GM12891 (cell line): ENCODE results near the gene PRKCB.

ENCODE experiments used
- DNase-seq: peaks from one replicate; pipeline ENCODE4 v3.0.0; 2011; ENCODE audit warnings: low spot score; ENCODE audit not compliant: insufficient read length
- FAIRE-seq: peaks from 2 replicates; lab custom pipeline; 2011; peaks lifted over from hg19 to GRCh38; lab: Jason Lieb, UNC
- PAX5 ChIP-seq: IDR thresholded peaks from 2 replicates; pipeline ENCODE4 v1.6.1; 2011; ENCODE audit warnings: low read length, moderate library complexity, mild to moderate bottlenecking; ENCODE audit not compliant: insufficient read depth, severe bottlenecking
- POLR2A ChIP-seq: IDR thresholded peaks from 2 replicates; pipeline ENCODE4 v1.6.1; 2011; ENCODE audit warnings: low read depth, low read length, control low read depth
- POLR2AphosphoS5 ChIP-seq: IDR thresholded peaks from 2 replicates; pipeline ENCODE4 v1.6.1; 2011; ENCODE audit warnings: low read depth, low read length, control low read depth
- POU2F2 ChIP-seq: IDR thresholded peaks from 2 replicates; pipeline ENCODE4 v1.6.1; 2011; ENCODE audit warnings: low read depth, mild to moderate bottlenecking, control low read depth, low read length, moderate library complexity
- SPI1 ChIP-seq: IDR thresholded peaks from 2 replicates; pipeline ENCODE4 v1.6.1; 2011; ENCODE audit warnings: low read depth, low read length, control low read depth
- TAF1 ChIP-seq: IDR thresholded peaks from 2 replicates; pipeline ENCODE4 v1.6.1; 2011; ENCODE audit warnings: low read depth, low read length, control low read depth

The PRKCB gene

GRCh38 chr16:24188751-24189318 lies 353.1 kb downstream of the PRKCB start:
- DNase-seq (no peak), FAIRE-seq (no peak)
- no peak for TF ChIP-seq POLR2A
- no peak for TF ChIP-seq POLR2AphosphoS5
- TF ChIP-seq TAF1 = no peak
- TF ChIP-seq SPI1 = no peak
- no peak for TF ChIP-seq POU2F2
- TF ChIP-seq PAX5 = no peak

GRCh38 chr16:24189941-24190340 lies 354.2 kb downstream of the PRKCB start:
- TF ChIP-seq POLR2A = no peak
- no peak for TF ChIP-seq POU2F2
- no peak for TF ChIP-seq PAX5
- no peak for TF ChIP-seq TAF1
- no peak for TF ChIP-seq POLR2AphosphoS5
- TF ChIP-seq SPI1 = no peak
- no peak for FAIRE-seq
- DNase-seq = no peak

GRCh38 chr16:24191876-24192402 lies 356.2 kb downstream of the PRKCB start:
- DNase-seq = no peak
- FAIRE-seq = no peak
- TF ChIP-seq POLR2A = no peak
- no peak for TF ChIP-seq POLR2AphosphoS5
- no peak for TF ChIP-seq TAF1
- no peak for TF ChIP-seq SPI1
- TF ChIP-seq POU2F2 = no peak
- no peak for TF ChIP-seq PAX5

GRCh38 chr16:24195221-24195620 lies 359.4 kb downstream of the PRKCB start:
- DNase-seq (no peak), FAIRE-seq (no peak)
- TF ChIP-seq POLR2A = no peak

GRCh38 chr16:24198807-24199533 lies 363.2 kb downstream of the PRKCB start:
- FAIRE-seq = peak; percentile 40
- no peak for DNase-seq
- TF ChIP-seq POU2F2 (no peak), PAX5 (no peak), TAF1 (no peak), SPI1 (no peak), POLR2A (no peak), POLR2AphosphoS5 (no peak)

GRCh38 chr16:24203675-24204074 lies 367.9 kb downstream of the PRKCB start:
- TF ChIP-seq SPI1 (peak; percentile 91), TAF1 (no peak)
- peak; percentile 5 for DNase-seq
- no peak for FAIRE-seq

GRCh38 chr16:24204150-24204665 lies 368.4 kb downstream of the PRKCB start:
- FAIRE-seq (peak; percentile 74), DNase-seq (no peak)

GRCh38 chr16:24206926-24207325 lies 371.1 kb downstream of the PRKCB start:
- no peak for TF ChIP-seq SPI1
- TF ChIP-seq POLR2A = no peak
- TF ChIP-seq PAX5 = no peak
- TF ChIP-seq POU2F2 = no peak
- no peak for TF ChIP-seq POLR2AphosphoS5
- no peak for TF ChIP-seq TAF1
- DNase-seq = no peak
- no peak for FAIRE-seq

More at GRCh38 chr16:24204150-24204665, 368.4 kb downstream of the PRKCB start:
- TF ChIP-seq POLR2AphosphoS5 (no peak), TAF1 (no peak), SPI1 (no peak), PAX5 (no peak)

GRCh38 chr16:24208710-24209109 lies 372.9 kb downstream of the PRKCB start:
- no peak for DNase-seq
- TF ChIP-seq POLR2A (no peak), PAX5 (no peak), SPI1 (no peak), POU2F2 (no peak), TAF1 (no peak), POLR2AphosphoS5 (no peak)
- FAIRE-seq = no peak

GRCh38 chr16:24214992-24215391 lies 379.2 kb downstream of the PRKCB start:
- DNase-seq = no peak
- no peak for TF ChIP-seq PAX5
- no peak for TF ChIP-seq POLR2A
- no peak for TF ChIP-seq POLR2AphosphoS5
- no peak for TF ChIP-seq SPI1
- no peak for TF ChIP-seq TAF1
- no peak for TF ChIP-seq POU2F2
- FAIRE-seq = no peak
